ENCODE results near the gene YOD1. TPM values are rescaled to one million over a fixed set of nuclear protein-coding genes. Genes with fewer than 3 reads are reported as not detected.

Gene YOD1
- total and polyA plus RNA-seq, 2 of the 13 experiments (the other 11 are each of a cell fraction or from before 2014, with no cell fraction given): 3.4 to 9.1 TPM

GRCh38 chr1:207009182-207009850 is 41.7 kb downstream of the YOD1 start:
- H3K9me3 ChIP-seq (ENCODE audit: low read length): no peaks in the 10 kb centered on the region
- no peaks in the 10 kb centered on the region for H4K20me1 ChIP-seq (ENCODE audit: insufficient read depth, low read length)
- DNase-seq (ENCODE audit: low spot score) (peak; percentile 92), FAIRE-seq (peak; percentile 94), ATAC-seq (peak; percentile 81)
- no peaks in the 10 kb centered on the region for H3K27me3 ChIP-seq (ENCODE audit: control insufficient read depth in 1 of 2, insufficient read depth in 2 of 2, low read length in 2 of 2)
- BruUV-seq (replicated peaks): no TSS peak
- peak overlapping the region; percentile 34; the same call in 1 of the 2 replicates for H3K9ac ChIP-seq (ENCODE audit: insufficient read depth, low read depth, low read length)
- intact Hi-C loops (cut with micrococcal nuclease; ENCODE audit: unreplicated experiment) (loop anchor here (1.0 kb wide), 1 partner anchor 12 kb away; no protein-coding TSS in a partner anchor), in situ Hi-C loops (cut with HindIII; ENCODE audit: extremely low pct_ligation_motif_present, low pct_unique_long_range_greater_than_20kb) (no loop called here)
- H3K4me1 ChIP-seq (ENCODE audit: insufficient read depth, low read length): peaks cover 67% of the 10 kb centered on the region
- H2AFZ ChIP-seq (ENCODE audit: low read length): no peak overlapping the region
- no peaks in the 10 kb centered on the region for H3K79me2 ChIP-seq (ENCODE audit: insufficient read depth, low read length)
- CTCF ChIA-PET (ENCODE audit: low intra/inter-chr PET ratio, low total read pairs): no interaction called here
- H3K27ac ChIP-seq (ENCODE audit: extremely low read length, insufficient read depth, low read length): peak overlapping the region; percentile 71
- POLR2A ChIA-PET: interaction anchor here (1.1 to 1.9 kb wide), 5 partner anchors 10 to 44 kb away, joined by 3 to 11 read pairs (median 7); partner anchors contain the start of genes C1orf116 and PFKFB2
- no peak overlapping the region; a peak in 1 of 6 replicates for H3K4me3 ChIP-seq (replicated peaks in 1 of 3; ENCODE audit: insufficient read depth in 1 of 3, low read depth in 2 of 3, low read length in 3 of 3)
- H3K36me3 ChIP-seq (replicated peaks in 1 of 2; ENCODE audit: control insufficient read depth in 1 of 2, insufficient read depth in 2 of 2, low read length in 2 of 2): no peaks in the 10 kb centered on the region
- WGBS (ENCODE audit: low lambda C conversion rate): 73% methylated on average over 10 of the region's 10 CpGs
- H3K4me2 ChIP-seq (ENCODE audit: low read depth, low read length): peak overlapping the region; percentile 54
- TF ChIP-seq MAX (IDR thresholded peaks at IDR 0.05): no peak
- TF ChIP-seq CSRNP2 (CRISPR knock-in tag; conservative IDR thresholded peaks at IDR 0.05; ENCODE audit: low read depth): no peak
- TF ChIP-seq FOSL2 (CRISPR knock-in tag; IDR thresholded peaks at IDR 0.05): no peak
- TF ChIP-seq ZNF382 (CRISPR knock-in tag; IDR thresholded peaks at IDR 0.05; ENCODE audit: borderline replicate concordance): no peak
- TF ChIP-seq CC2D1A (CRISPR knock-in tag; IDR thresholded peaks at IDR 0.05): no peak
- no peak for TF ChIP-seq MBNL3 (CRISPR knock-in tag; conservative IDR thresholded peaks at IDR 0.05)
- no peak for TF ChIP-seq ZNF549 (CRISPR knock-in tag; IDR thresholded peaks at IDR 0.05)
- TF ChIP-seq ZNF362 (CRISPR knock-in tag; IDR thresholded peaks at IDR 0.05; ENCODE audit: borderline replicate concordance): peak; percentile 37; the same call in 1 of the 2 replicates
- peak; percentile 70 for TF ChIP-seq HOXA3 (CRISPR knock-in tag; IDR thresholded peaks at IDR 0.05)
- TF ChIP-seq MED1 (CRISPR knock-in tag; IDR thresholded peaks at IDR 0.05): peak; percentile 66
- no peak for TF ChIP-seq ZNF513 (CRISPR knock-in tag; conservative IDR thresholded peaks at IDR 0.05)
- peak; percentile 51 for TF ChIP-seq PATZ1 (CRISPR knock-in tag; IDR thresholded peaks at IDR 0.05)
